Transverse colon (tissue), 3 donors: ENCODE data around the gene LAMP5.

Experiments used
- CTCF ChIP-seq, 5 experiments: fragments of 200-600 bp in 3 of 5; fragments of 450-650 bp in 2 of 5; sonication (generic) in 3 of 5; IDR thresholded peaks; 1 replicate in 2 of 5; 2 replicates in 3 of 5; pipeline ENCODE4 v1.5.1; 2016 to 2017; ENCODE audit warnings: antibody characterized with exemption in 5 of 5, inconsistent platforms in 3 of 5, mild to moderate bottlenecking in 2 of 5, moderate library complexity in 1 of 5
- POLR2A ChIP-seq: fragments of 450-650 bp; IDR thresholded peaks from one replicate; pipeline ENCODE4 v1.6.1; 2016; ENCODE audit warnings: antibody characterized with exemption, mild to moderate bottlenecking, moderate library complexity

- TF ChIP-seq CTCF (IDR thresholded peaks at IDR 0.05), result no peak
- no peak for TF ChIP-seq POLR2A
These were observed 21.1 kb downstream of the LAMP5 start for GRCh38 chr20:9535449-9535848.
